HepG2 (cell line): ENCODE data around the gene CTDSP1. TPM values are rescaled to one million over a fixed set of nuclear protein-coding genes. Genes with fewer than 3 reads are reported as not detected.
A peak's percentile ranks its signal among the peaks of the same experiment; 100 is the strongest.

Experiments
- CCAR2 ChIP-seq: fragments of 200-400 bp; formaldehyde crosslinking; optimal IDR thresholded peaks from 2 replicates; pipeline ENCODE3; 2018; ENCODE audit warnings: low read depth, mild to moderate bottlenecking, low read length, moderate library complexity
- IKZF4 ChIP-seq: sonication (generic); formaldehyde crosslinking; IDR thresholded peaks from 2 replicates; pipeline ENCODE4 v1.5.1; 2020; ENCODE audit warnings: borderline replicate concordance, mild to moderate bottlenecking, low read depth, missing genetic modification reagents; ENCODE audit errors: not compliant biosample characterization
- JUNB ChIP-seq: sonication (generic); formaldehyde crosslinking; IDR thresholded peaks from 2 replicates; pipeline ENCODE4 v1.8.0; 2022; ENCODE audit warnings: missing genetic modification reagents, mild to moderate bottlenecking, borderline replicate concordance
- NBN ChIP-seq: fragments of 450-650 bp; conservative IDR thresholded peaks from 2 replicates; pipeline ENCODE4 v1.6.1; 2017
- SP140L ChIP-seq: sonication (generic); formaldehyde crosslinking; IDR thresholded peaks from 2 replicates; pipeline ENCODE4 v1.4.0; 2020; ENCODE audit warnings: missing genetic modification reagents, borderline replicate concordance
- ZNF124 ChIP-seq: sonication (generic); formaldehyde crosslinking; IDR thresholded peaks from 2 replicates; pipeline ENCODE4 v1.4.0; 2020; ENCODE audit warnings: missing genetic modification reagents
- ZNF44 ChIP-seq: sonication (generic); formaldehyde crosslinking; IDR thresholded peaks from 2 replicates; pipeline ENCODE4 v1.5.1; 2020; ENCODE audit warnings: mild to moderate bottlenecking, missing genetic modification reagents
- ZNF850 ChIP-seq: sonication (generic); formaldehyde crosslinking; conservative IDR thresholded peaks from 2 replicates; pipeline ENCODE4 v1.9.0; 2021; ENCODE audit warnings: mild to moderate bottlenecking, missing genetic modification reagents
- polyA plus RNA-seq, 8 experiments: library from polyadenylated mRNA; depleted of rRNA in 3 of 8; stranded (reverse) in 7 of 8; unstranded in 1 of 8; fragments of >200 nt; fragmentation: Illumina TruSeq in 4 of 8; extraction: Trizol in 4 of 8; gene quantifications; 2 replicates each; pipeline versions ENCODE4 v1.2.1 to v1.2.3, GENCODE V29; 2011 to 2016; ENCODE audit warnings: low read depth in 4 of 8, missing spikeins in 1 of 8, mixed read lengths in 1 of 8; ENCODE audit not compliant: insufficient read depth in 1 of 8
- total RNA-seq, 5 experiments: library from RNA; depleted of rRNA; stranded (reverse); fragments of >200 nt; fragmentation: Illumina TruSeq; extraction: Trizol; gene quantifications; 2 replicates each; pipeline ENCODE4 v1.2.3, GENCODE V29; 2016; ENCODE audit warnings: low read depth in 1 of 5
- TF ChIP-seq, protein P1 (sequence below), 2 experiments: sonication (generic) in 1 of 2; formaldehyde crosslinking in 1 of 2; IDR thresholded peaks; 2 replicates each; pipeline versions ENCODE4 v1.6.1 to v1.9.0; 2014 to 2022; ENCODE audit warnings: antibody characterized with exemption in 1 of 2, borderline replicate concordance in 1 of 2, inconsistent platforms in 1 of 2, low read depth in 1 of 2, missing genetic modification reagents in 1 of 2
- TF ChIP-seq, protein P2 (sequence below): sonication (generic); formaldehyde crosslinking; IDR thresholded peaks from 2 replicates; pipeline ENCODE4 v1.4.0; 2020; ENCODE audit warnings: missing genetic modification reagents, low read depth, mild to moderate bottlenecking, borderline replicate concordance
- TF ChIP-seq, protein P3 (sequence below): IDR thresholded peaks from 2 replicates; pipeline ENCODE4 v1.6.1; 2016; ENCODE audit warnings: low read depth, borderline replicate concordance
- TF ChIP-seq, protein P4 (sequence below): sonication (generic); formaldehyde crosslinking; IDR thresholded peaks from 2 replicates; pipeline ENCODE4 v1.4.0; 2020; ENCODE audit warnings: mild to moderate bottlenecking, missing genetic modification reagents
- TF ChIP-seq, protein P5 (sequence below): IDR thresholded peaks from 2 replicates; pipeline ENCODE4 v1.6.1; 2016; ENCODE audit warnings: missing compliant biosample characterization, missing genetic modification reagents, borderline replicate concordance
- TF ChIP-seq, protein P6 (sequence below): sonication (generic); IDR thresholded peaks from 2 replicates; pipeline ENCODE4 v1.6.1; 2016; ENCODE audit warnings: low read depth, borderline replicate concordance
- TF ChIP-seq, protein P7 (sequence below): sonication (generic); formaldehyde crosslinking; IDR thresholded peaks from 2 replicates; pipeline ENCODE4 v1.4.0; 2020; ENCODE audit warnings: missing genetic modification reagents, borderline replicate concordance

CTDSP1 gene
- total and polyA plus RNA-seq, 2 of the 13 experiments (the other 11 are each of a cell fraction or from before 2014, with no cell fraction given) = 91.0 to 268 TPM

DNA sequence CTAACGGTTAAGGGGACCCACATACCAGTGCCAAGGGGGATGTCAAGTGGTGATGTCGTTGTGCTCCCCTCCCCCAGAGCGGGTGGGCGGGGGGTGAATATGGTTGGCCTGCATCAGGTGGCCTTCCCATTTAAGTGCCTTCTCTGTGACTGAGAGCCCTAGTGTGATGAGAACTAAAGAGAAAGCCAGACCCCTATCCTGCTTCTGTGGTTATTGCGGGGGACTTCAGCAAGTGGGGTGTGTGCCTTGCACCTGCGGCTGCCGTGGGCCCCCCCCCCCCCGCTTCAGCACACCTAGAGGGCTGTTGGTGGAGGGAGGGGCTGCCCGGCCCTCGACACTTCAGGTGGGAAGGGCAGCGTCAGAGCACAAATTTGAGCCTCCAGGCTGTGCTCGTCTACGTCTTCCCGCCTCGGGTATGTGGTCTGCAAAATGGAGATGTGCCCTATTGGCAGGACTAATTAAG lies 6.1 kb downstream of the CTDSP1 start (continued):
- TF ChIP-seq, protein P1, sequence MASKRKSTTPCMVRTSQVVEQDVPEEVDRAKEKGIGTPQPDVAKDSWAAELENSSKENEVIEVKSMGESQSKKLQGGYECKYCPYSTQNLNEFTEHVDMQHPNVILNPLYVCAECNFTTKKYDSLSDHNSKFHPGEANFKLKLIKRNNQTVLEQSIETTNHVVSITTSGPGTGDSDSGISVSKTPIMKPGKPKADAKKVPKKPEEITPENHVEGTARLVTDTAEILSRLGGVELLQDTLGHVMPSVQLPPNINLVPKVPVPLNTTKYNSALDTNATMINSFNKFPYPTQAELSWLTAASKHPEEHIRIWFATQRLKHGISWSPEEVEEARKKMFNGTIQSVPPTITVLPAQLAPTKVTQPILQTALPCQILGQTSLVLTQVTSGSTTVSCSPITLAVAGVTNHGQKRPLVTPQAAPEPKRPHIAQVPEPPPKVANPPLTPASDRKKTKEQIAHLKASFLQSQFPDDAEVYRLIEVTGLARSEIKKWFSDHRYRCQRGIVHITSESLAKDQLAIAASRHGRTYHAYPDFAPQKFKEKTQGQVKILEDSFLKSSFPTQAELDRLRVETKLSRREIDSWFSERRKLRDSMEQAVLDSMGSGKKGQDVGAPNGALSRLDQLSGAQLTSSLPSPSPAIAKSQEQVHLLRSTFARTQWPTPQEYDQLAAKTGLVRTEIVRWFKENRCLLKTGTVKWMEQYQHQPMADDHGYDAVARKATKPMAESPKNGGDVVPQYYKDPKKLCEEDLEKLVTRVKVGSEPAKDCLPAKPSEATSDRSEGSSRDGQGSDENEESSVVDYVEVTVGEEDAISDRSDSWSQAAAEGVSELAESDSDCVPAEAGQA (IDR thresholded peaks at IDR 0.05; ENCODE audit: low read depth) = no peak
- TF ChIP-seq, protein P1 (CRISPR knock-in tag; IDR thresholded peaks at IDR 0.05; ENCODE audit: borderline replicate concordance) = no peak
- TF ChIP-seq, protein P2, sequence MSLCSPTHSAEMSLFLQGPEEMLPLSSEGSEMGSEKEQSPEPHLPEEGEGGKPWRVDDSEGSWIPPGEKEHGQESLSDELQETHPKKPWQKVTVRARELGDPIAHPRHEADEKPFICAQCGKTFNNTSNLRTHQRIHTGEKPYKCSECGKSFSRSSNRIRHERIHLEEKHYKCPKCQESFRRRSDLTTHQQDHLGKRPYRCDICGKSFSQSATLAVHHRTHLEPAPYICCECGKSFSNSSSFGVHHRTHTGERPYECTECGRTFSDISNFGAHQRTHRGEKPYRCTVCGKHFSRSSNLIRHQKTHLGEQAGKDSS = no peak
- TF ChIP-seq, protein P3, sequence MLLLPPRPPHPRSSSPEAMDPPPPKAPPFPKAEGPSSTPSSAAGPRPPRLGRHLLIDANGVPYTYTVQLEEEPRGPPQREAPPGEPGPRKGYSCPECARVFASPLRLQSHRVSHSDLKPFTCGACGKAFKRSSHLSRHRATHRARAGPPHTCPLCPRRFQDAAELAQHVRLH = 0 out of 2 replicates have a peak, but pooled peaks have one; percentile 8
- TF ChIP-seq CCAR2 = no peak
- TF ChIP-seq NBN = no peak
- TF ChIP-seq ZNF124 = no peak
- no peak for TF ChIP-seq ZNF850 (CRISPR knock-in tag)
- TF ChIP-seq, protein P4, sequence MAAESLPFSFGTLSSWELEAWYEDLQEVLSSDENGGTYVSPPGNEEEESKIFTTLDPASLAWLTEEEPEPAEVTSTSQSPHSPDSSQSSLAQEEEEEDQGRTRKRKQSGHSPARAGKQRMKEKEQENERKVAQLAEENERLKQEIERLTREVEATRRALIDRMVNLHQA (CRISPR knock-in tag) = no peak
- peak; percentile 65; the same call in 1 of the 2 replicates for TF ChIP-seq ZNF44
- no peak for TF ChIP-seq JUNB (CRISPR knock-in tag)
- TF ChIP-seq IKZF4 (CRISPR knock-in tag) = peak; percentile 28
- TF ChIP-seq, protein P5, sequence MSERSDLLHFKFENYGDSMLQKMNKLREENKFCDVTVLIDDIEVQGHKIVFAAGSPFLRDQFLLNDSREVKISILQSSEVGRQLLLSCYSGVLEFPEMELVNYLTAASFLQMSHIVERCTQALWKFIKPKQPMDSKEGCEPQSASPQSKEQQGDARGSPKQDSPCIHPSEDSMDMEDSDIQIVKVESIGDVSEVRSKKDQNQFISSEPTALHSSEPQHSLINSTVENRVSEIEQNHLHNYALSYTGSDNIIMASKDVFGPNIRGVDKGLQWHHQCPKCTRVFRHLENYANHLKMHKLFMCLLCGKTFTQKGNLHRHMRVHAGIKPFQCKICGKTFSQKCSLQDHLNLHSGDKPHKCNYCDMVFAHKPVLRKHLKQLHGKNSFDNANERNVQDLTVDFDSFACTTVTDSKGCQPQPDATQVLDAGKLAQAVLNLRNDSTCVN (CRISPR knock-in tag) = no peak
- TF ChIP-seq, protein P6, sequence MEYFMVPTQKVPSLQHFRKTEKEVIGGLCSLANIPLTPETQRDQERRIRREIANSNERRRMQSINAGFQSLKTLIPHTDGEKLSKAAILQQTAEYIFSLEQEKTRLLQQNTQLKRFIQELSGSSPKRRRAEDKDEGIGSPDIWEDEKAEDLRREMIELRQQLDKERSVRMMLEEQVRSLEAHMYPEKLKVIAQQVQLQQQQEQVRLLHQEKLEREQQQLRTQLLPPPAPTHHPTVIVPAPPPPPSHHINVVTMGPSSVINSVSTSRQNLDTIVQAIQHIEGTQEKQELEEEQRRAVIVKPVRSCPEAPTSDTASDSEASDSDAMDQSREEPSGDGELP = 0 out of 2 replicates have a peak, but pooled peaks have one; percentile 10
- TF ChIP-seq, protein P7, sequence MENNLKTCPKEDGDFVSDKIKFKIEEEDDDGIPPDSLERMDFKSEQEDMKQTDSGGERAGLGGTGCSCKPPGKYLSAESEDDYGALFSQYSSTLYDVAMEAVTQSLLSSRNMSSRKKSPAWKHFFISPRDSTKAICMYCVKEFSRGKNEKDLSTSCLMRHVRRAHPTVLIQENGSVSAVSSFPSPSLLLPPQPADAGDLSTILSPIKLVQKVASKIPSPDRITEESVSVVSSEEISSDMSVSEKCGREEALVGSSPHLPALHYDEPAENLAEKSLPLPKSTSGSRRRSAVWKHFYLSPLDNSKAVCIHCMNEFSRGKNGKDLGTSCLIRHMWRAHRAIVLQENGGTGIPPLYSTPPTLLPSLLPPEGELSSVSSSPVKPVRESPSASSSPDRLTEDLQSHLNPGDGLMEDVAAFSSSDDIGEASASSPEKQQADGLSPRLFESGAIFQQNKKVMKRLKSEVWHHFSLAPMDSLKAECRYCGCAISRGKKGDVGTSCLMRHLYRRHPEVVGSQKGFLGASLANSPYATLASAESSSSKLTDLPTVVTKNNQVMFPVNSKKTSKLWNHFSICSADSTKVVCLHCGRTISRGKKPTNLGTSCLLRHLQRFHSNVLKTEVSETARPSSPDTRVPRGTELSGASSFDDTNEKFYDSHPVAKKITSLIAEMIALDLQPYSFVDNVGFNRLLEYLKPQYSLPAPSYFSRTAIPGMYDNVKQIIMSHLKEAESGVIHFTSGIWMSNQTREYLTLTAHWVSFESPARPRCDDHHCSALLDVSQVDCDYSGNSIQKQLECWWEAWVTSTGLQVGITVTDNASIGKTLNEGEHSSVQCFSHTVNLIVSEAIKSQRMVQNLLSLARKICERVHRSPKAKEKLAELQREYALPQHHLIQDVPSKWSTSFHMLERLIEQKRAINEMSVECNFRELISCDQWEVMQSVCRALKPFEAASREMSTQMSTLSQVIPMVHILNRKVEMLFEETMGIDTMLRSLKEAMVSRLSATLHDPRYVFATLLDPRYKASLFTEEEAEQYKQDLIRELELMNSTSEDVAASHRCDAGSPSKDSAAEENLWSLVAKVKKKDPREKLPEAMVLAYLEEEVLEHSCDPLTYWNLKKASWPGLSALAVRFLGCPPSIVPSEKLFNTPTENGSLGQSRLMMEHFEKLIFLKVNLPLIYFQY (CRISPR knock-in tag) = no peak
- no peak for TF ChIP-seq SP140L (CRISPR knock-in tag)
